Skeletal muscle satellite cell (primary cell): ENCODE results near the gene PEX26.
"Not testable (repeated sequence)": the region's sequence is repeated elsewhere in the genome, so short reads cannot be mapped to it uniquely, and the experiment has no call there.

Source experiments
- H3K27me3 ChIP-seq: 2 replicates; pipeline ENCODE4 v1.7.0; 2013; ENCODE audit warnings: low read length; ENCODE audit not compliant: control insufficient read depth, insufficient read depth
- H3K36me3 ChIP-seq: 2 replicates; pipeline ENCODE4 v1.7.0; 2013; ENCODE audit warnings: mild to moderate bottlenecking, control low read depth, low read length; ENCODE audit not compliant: insufficient read depth
- H3K4me1 ChIP-seq: 2 replicates; pipeline ENCODE4 v1.7.0; 2013; ENCODE audit warnings: low read length; ENCODE audit not compliant: control insufficient read depth, insufficient read depth
- H3K4me2 ChIP-seq: 2 replicates; pipeline ENCODE4 v1.7.0; 2013; ENCODE audit warnings: mild to moderate bottlenecking, low read length
- H3K4me3 ChIP-seq: 2 replicates; pipeline ENCODE4 v1.7.0; 2013; ENCODE audit warnings: low read length
- H3K9ac ChIP-seq: 2 replicates; pipeline ENCODE4 v1.7.0; 2013; ENCODE audit warnings: mild to moderate bottlenecking, low read depth, low read length, moderate library complexity
- H3K9me3 ChIP-seq: replicated peaks from 2 replicates; pipeline ENCODE4 v1.7.0; 2013; ENCODE audit warnings: mild to moderate bottlenecking, control low read depth, low read length

Gene PEX26

DNA sequence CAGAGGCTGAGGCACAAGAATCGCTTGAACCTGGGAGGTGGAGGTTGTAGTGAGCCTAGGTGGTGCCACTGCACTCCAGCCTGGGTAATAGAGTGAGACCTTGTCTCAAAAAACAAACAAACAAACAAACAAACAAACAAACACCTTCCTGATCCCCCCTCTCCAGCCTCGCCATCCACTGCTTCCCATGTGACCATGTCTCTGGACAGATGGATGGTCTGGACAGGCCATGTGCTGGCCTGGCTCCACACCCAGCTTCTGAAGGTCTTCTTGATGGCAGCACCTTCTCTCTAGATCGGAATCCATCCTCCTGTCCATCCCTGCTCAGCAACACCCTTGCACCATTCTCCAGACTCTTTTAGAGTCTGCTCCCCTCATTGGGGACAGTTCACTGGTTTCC lies 10.7 kb upstream of the PEX26 start:
- no peaks in the 10 kb centered on the region for H3K9me3 ChIP-seq
- no peaks in the 10 kb centered on the region for H3K36me3 ChIP-seq
- H3K4me3 ChIP-seq: no peak overlapping the region
- peaks cover 14% of the 10 kb centered on the region for H3K4me1 ChIP-seq
- H3K9ac ChIP-seq: no peak overlapping the region
- peaks cover 14% of the 10 kb centered on the region for H3K27me3 ChIP-seq
- no peak overlapping the region for H3K4me2 ChIP-seq

DNA sequence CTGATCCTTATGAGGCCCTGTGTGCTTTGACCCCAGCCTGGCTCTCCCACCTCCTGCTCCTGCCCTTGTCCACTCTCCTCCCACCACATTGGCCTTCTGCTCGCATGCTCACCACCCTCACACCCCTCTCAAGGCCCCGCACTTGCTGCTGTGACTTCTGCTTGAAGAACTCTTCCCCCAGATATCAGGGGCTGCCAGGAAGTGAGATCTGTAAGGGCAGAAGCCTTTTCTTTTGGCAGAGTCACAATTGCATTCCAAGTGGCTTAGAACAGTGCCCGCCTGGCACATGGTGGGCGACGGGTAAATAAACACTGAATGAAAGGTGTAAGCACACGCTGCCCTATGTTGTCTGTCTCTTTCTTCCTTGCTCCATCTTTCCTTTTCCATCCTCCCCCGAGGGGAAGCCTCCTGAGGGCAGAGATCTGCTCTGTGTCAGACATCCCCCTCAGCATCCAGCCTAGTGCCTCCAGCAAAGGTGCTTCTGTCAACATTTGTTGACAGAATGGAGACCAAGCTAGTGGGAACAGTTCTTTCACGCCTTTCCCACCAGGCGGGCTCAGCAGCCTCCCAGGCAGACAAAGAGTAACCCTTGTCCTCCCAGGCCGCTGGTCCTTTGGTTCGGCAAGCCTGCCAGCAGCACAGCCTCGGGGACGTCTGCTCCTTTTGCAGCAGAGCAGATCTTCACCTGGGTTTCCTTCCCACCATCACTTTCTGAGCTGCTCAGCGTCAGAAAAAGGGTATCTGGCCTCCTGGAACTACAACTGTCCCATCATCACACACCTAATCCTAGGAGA lies 10.0 kb upstream of the PEX26 start:
- H3K4me2 ChIP-seq: peak overlapping the region; percentile 6
- no peaks in the 10 kb centered on the region for H3K9me3 ChIP-seq
- peaks cover 14% of the 10 kb centered on the region for H3K4me1 ChIP-seq
- H3K4me3 ChIP-seq: no peak overlapping the region
- H3K9ac ChIP-seq: no peak overlapping the region
- no peaks in the 10 kb centered on the region for H3K36me3 ChIP-seq
- peaks cover 14% of the 10 kb centered on the region for H3K27me3 ChIP-seq

DNA sequence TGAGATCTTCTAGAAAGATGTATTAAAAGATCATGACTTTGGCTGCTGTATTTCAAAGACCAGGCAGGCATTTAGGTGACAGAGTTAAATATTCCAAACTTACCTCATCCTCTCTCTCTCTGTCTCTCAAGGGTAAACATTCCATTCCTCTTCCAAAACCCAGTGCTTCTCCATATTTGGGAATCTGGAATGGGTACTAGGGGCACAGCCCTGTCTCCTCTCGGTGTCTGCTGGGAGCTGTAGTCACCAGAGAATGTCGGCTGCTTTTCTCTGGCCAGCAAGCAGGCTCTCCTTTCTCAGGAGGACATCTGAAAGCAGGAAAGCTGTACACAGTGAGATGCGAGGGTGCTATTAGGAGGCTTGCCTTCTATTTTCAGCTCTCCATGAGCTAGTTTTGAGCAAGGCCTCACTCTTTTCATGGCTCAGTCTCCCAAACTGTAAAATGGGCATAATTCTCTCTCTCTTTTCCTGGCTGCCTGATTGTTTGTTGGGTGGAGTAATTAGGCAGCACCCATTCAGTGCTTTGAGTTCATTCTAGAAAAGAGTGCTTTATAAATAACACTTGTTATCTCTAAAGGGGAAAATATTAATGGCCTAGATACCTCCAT lies 9.3 kb upstream of the PEX26 start:
- Histone ChIP-seq H3K4me3 (no peak overlapping the region), H3K9ac (no peak overlapping the region), H3K4me2 (no peak overlapping the region), H3K9me3 (no peaks in the 10 kb centered on the region), H3K36me3 (no peaks in the 10 kb centered on the region), H3K27me3 (peaks cover 14% of the 10 kb centered on the region), H3K4me1 (peaks cover 14% of the 10 kb centered on the region)

DNA sequence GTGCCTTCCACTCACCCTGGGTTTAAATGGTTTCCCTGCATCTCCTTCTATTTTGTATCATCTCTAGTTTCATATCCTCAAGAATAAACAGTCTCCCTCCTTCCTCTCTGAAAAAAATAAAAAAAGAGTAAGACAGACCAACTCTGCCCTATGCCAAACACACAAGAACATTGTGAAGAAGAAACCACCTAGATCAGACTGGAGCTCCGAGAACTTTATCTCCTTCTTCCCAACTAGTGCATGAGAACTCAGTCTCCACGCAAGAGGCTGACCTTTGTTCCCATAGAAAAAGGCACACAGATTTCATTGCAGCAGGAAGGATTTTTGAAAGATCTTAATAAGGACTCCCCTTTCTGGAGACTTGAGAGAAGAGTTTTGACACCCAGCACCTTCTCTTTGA lies 8.7 kb upstream of the PEX26 start:
- Histone ChIP-seq H3K9ac (no peak overlapping the region), H3K36me3 (no peaks in the 10 kb centered on the region), H3K4me1 (peaks cover 14% of the 10 kb centered on the region), H3K4me2 (no peak overlapping the region), H3K27me3 (peaks cover 14% of the 10 kb centered on the region), H3K4me3 (no peak overlapping the region), H3K9me3 (no peaks in the 10 kb centered on the region)

DNA sequence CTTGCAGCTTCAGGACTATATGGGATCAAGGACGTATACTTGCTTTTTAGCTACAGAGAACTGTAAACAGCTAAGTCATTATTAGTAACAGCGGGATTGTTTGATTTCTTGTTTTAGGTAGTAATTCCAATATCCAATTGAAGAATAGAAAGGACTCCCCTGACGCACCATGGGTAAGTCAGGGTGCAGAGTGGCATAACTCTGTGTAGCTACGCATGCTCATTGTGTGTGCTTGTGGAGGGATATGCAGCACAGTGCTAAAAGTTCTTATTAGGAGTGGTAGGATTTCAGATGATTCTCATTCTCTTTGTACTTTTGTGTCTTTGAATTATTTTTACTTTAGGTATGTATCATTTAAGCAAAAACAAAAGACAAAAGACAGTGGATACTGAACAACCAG lies 7.7 kb upstream of the PEX26 start:
- Histone ChIP-seq H3K9ac (no peak overlapping the region), H3K36me3 (no peaks in the 10 kb centered on the region), H3K4me1 (peaks cover 14% of the 10 kb centered on the region), H3K4me2 (no peak overlapping the region), H3K4me3 (no peak overlapping the region), H3K27me3 (peaks cover 14% of the 10 kb centered on the region), H3K9me3 (no peaks in the 10 kb centered on the region)

DNA sequence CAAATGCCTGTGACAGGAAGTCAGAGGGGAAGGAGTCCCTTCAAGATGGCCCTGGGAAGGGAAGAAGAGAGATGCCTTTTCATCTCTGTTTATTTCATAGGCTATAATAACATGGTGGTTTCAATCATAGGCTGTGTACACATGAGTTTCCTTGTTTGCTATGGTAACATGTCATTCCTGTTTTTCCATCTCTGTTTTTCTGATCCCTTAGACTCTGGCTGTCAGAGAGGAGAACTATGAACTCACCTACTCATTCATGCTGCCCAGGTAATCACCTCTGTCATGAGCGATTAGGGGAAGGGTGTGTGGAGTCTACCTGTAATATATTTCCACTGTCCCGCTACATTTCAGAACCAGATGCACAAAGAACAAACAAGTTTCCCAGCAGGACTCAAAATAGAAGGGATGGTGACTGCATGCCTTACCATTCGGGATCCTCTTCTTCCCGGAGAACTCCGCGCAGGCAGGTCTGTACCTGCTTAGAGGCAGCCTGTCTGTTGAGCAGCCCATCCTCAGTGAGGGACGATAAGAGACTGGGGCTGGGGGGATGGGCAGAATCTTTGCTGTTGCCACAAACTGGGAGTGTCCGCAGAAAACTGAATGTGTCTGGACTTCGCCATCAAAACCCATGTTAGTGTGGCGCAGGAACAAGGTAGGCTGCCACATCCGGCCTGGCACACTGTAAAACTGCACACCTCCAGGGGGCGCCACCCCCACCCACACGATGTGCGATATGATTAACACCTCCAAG lies 7.1 kb upstream of the PEX26 start:
- peaks cover 14% of the 10 kb centered on the region for H3K4me1 ChIP-seq
- no peak overlapping the region for H3K4me3 ChIP-seq
- H3K36me3 ChIP-seq: no peaks in the 10 kb centered on the region
- no peak overlapping the region for H3K9ac ChIP-seq
- H3K9me3 ChIP-seq: no peaks in the 10 kb centered on the region
- H3K27me3 ChIP-seq: peaks cover 8% of the 10 kb centered on the region
- no peak overlapping the region for H3K4me2 ChIP-seq

DNA sequence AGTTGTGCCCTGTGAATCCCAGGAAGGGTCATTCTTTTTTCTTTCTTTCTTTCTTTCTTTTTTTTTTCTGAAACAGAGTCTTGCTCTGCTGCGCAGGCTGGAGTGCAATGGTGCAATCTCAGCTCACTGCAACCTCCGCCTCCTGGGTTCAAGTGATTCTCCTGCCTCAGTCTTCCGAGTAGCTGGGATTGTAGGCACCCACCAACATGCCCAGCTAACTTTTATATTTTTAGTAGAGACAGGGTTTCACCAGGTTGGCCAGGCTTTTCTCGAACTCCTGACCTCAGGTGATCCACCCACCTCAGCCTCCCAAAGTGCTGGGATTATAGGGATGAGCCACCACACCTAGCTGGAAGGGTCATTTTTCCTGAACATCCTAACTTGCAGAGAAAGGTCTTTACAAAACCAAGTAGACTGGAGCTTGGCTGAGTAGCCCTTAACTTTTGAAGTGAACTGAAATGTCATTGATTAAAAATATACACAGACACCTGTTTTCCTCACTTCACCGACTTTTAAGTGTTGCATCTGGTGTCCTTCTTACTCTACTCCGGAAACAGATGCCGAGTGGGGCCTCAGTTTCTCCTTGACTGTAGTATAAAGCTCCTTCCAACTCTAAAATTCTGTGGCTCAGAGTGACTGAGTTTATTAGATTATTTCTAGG lies 6.4 kb upstream of the PEX26 start:
- not testable (repeated sequence) for H3K36me3 ChIP-seq, H3K27me3 ChIP-seq, H3K9ac ChIP-seq, H3K9me3 ChIP-seq, H3K4me3 ChIP-seq, H3K4me2 ChIP-seq
- peaks cover 14% of the 10 kb centered on the region for H3K4me1 ChIP-seq

DNA sequence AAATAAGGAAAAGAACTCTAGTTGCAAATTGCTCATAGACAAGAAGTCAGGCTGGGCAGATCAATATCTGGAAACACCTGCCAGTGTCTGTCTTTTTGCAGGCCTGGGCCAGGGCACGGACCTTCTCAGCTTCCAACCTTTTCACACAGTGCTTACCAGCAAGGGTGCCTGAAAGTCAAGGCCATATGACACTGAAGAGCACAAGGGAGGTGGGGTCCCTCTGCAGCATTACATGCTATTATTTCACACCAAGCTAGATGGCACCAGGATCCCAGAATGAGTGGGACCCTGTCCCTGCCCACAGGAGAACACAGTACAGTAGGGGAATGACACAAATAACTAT lies 5.9 kb upstream of the PEX26 start:
- no peaks in the 10 kb centered on the region for H3K9me3 ChIP-seq
- H3K4me2 ChIP-seq: no peak overlapping the region
- H3K4me1 ChIP-seq: peaks cover 17% of the 10 kb centered on the region
- no peaks in the 10 kb centered on the region for H3K27me3 ChIP-seq
- H3K36me3 ChIP-seq: no peaks in the 10 kb centered on the region
- H3K9ac ChIP-seq: no peak overlapping the region
- H3K4me3 ChIP-seq: no peak overlapping the region

DNA sequence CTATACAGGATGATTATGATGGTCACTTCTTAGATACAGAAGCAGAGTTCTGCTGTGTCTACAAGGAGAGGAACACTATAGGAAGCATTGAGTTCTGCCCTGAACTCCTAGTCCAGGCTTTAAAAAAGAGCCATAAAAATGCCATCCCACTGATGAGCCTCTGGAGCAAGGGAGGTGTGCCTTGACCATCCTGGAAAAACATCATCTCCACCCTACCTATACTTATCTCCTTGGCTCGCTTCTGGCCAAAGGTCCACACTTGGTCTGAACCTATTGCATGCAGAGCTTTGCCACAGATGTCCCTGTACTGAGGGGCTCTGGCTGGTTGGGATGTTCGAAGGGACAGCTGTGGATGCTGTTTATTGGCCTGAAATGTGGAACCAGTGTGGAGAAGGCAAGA lies 4.3 kb upstream of the PEX26 start:
- H3K4me3 ChIP-seq: no peak overlapping the region
- H3K27me3 ChIP-seq: no peaks in the 10 kb centered on the region
- no peaks in the 10 kb centered on the region for H3K36me3 ChIP-seq
- no peak overlapping the region for H3K9ac ChIP-seq
- no peaks in the 10 kb centered on the region for H3K9me3 ChIP-seq
- H3K4me1 ChIP-seq: peaks cover 8% of the 10 kb centered on the region
- no peak overlapping the region for H3K4me2 ChIP-seq

DNA sequence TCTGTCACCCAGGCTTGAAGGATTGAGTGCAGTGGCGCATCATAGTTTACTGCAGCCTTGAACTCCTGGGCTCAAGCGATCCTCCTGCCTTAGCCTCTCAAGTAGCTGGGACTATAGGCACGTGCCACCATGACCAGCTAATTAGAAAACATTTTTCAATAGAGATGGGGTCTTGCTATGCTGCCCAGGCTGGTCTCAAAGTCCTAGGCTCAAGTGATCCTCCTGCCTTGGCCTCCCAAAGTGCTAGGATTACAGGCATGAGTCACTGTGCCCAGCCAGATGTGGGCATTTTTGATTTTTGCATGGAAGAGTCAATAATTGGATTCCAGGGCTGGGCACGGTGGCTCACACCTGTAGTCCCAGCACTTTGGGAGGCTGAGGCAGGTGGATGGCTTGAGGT lies 3.9 kb upstream of the PEX26 start:
- not testable (repeated sequence) for H3K4me2 ChIP-seq, H3K4me3 ChIP-seq, H3K9me3 ChIP-seq, H3K36me3 ChIP-seq, H3K27me3 ChIP-seq, H3K9ac ChIP-seq
- peaks cover 11% of the 10 kb centered on the region for H3K4me1 ChIP-seq

DNA sequence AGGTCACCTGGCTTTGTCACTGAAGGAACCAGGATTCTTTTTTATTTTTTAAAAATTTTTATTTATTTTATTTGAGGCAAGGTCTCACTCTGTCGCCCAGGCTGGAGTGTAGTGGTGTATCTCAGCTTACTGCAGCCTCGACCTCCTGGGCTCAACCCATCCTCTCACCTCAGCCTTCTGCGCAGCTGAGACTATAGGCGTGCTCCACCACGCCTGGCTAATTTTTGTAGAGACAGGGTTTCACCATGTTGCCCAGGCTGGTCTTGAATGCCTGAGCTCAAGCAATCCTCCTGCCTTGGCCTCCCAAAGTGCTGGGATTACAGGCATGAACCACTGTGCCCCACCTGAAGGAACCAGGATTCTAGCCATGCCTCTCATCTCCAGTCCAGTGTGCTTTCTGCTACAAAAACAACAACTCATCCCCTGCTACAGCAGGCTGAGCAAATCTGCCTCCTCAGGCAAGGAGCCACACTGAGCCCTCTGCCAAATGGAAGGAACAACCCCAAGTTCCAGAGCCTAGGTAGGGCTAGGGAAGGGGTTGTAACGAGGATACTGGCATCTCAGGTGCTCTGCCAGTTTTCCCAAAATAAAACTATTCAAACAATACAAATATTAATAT lies 2.6 kb upstream of the PEX26 start:
- Histone ChIP-seq H3K27me3 (no peaks in the 10 kb centered on the region), H3K9me3 (no peaks in the 10 kb centered on the region), H3K36me3 (no peaks in the 10 kb centered on the region), H3K4me1 (peaks cover 18% of the 10 kb centered on the region), H3K9ac (no peak overlapping the region), H3K4me3 (no peak overlapping the region), H3K4me2 (no peak overlapping the region)
